ENCODE results near the gene PRR23E. TPM values are rescaled to one million over a fixed set of nuclear protein-coding genes. Genes with fewer than 3 reads are reported as not detected.

The PRR23E gene
- total RNA-seq, 1 donor from 2014 or later = not detected

GRCh38 chr3:127185962-127186674 lies 6.8 kb upstream of the PRR23E start:
- H3K4me1 Mint-ChIP-seq = no peaks in the 10 kb centered on the region
- no peak overlapping the region for H3K27ac Mint-ChIP-seq
- no peak for DNase-seq
- peaks cover 1% of the 10 kb centered on the region for H3K27me3 Mint-ChIP-seq
- no peak for ATAC-seq (ENCODE audit: low read depth)
- no peak overlapping the region for H3K4me3 Mint-ChIP-seq
- CTCF ChIA-PET = no interaction called here
- TF ChIP-seq CTCF (IDR thresholded peaks at IDR 0.05) = no peak
- no peaks in the 10 kb centered on the region for H3K36me3 Mint-ChIP-seq (ENCODE audit: low read depth)
- intact Hi-C loops (cut with micrococcal nuclease) = no loop called here
- peaks cover 8% of the 10 kb centered on the region for H3K9me3 Mint-ChIP-seq
- POLR2A ChIA-PET = no interaction called here

- Mint-ChIP-seq H3K9me3 (peaks cover 8% of the 10 kb centered on the region), H3K4me1 (no peaks in the 10 kb centered on the region), H3K27me3 (peaks cover 1% of the 10 kb centered on the region), H3K36me3 (ENCODE audit: low read depth) (no peaks in the 10 kb centered on the region), H3K27ac (no peak overlapping the region), H3K4me3 (no peak overlapping the region)
- ATAC-seq (ENCODE audit: low read depth) (no peak), DNase-seq (no peak)
- CTCF ChIA-PET = no interaction called here
- intact Hi-C loops (cut with micrococcal nuclease) = no loop called here
- POLR2A ChIA-PET = no interaction called here
- no peak for TF ChIP-seq CTCF (IDR thresholded peaks at IDR 0.05)
Observed at GRCh38 chr3:127187316-127187715, 5.6 kb upstream of the PRR23E start.

- no peak for TF ChIP-seq CTCF (IDR thresholded peaks at IDR 0.05)
- CTCF ChIA-PET = no interaction called here
- no peak for DNase-seq
- Mint-ChIP-seq H3K27ac (no peak overlapping the region), H3K27me3 (no peaks in the 10 kb centered on the region), H3K9me3 (peaks cover 5% of the 10 kb centered on the region), H3K4me1 (no peaks in the 10 kb centered on the region), H3K4me3 (no peak overlapping the region), H3K36me3 (ENCODE audit: low read depth) (no peaks in the 10 kb centered on the region)
- intact Hi-C loops (cut with micrococcal nuclease) = no loop called here
- POLR2A ChIA-PET = no interaction called here
- ATAC-seq (ENCODE audit: low read depth) = no peak
Observed at GRCh38 chr3:127193341-127193740, 410 bp downstream of the PRR23E start.

GRCh38 chr3:127193775-127194174 lies 844 bp downstream of the PRR23E start:
- no peak overlapping the region for H3K4me3 Mint-ChIP-seq
- intact Hi-C loops (cut with micrococcal nuclease) = no loop called here
- no peak overlapping the region for H3K27ac Mint-ChIP-seq
- CTCF ChIA-PET = no interaction called here
- H3K27me3 Mint-ChIP-seq = no peaks in the 10 kb centered on the region
- DNase-seq = no peak
- H3K4me1 Mint-ChIP-seq = no peaks in the 10 kb centered on the region
- no peak for ATAC-seq (ENCODE audit: low read depth)
- H3K36me3 Mint-ChIP-seq (ENCODE audit: low read depth) = no peaks in the 10 kb centered on the region
- POLR2A ChIA-PET = no interaction called here
- H3K9me3 Mint-ChIP-seq = peaks cover 3% of the 10 kb centered on the region
- no peak for TF ChIP-seq CTCF (IDR thresholded peaks at IDR 0.05)

- ATAC-seq (ENCODE audit: low read depth) (no peak), DNase-seq (no peak)
- TF ChIP-seq CTCF (IDR thresholded peaks at IDR 0.05) = no peak
- Mint-ChIP-seq H3K27me3 (no peaks in the 10 kb centered on the region), H3K4me3 (no peak overlapping the region), H3K36me3 (ENCODE audit: low read depth) (no peaks in the 10 kb centered on the region), H3K9me3 (peaks cover 2% of the 10 kb centered on the region), H3K4me1 (no peaks in the 10 kb centered on the region), H3K27ac (no peak overlapping the region)
- POLR2A ChIA-PET = no interaction called here
- intact Hi-C loops (cut with micrococcal nuclease) = no loop called here
- CTCF ChIA-PET = no interaction called here
Observed at GRCh38 chr3:127194601-127195187, 1.8 kb downstream of the PRR23E start.
